Measurements from ENCODE around the gene ATG10.

DNA sequence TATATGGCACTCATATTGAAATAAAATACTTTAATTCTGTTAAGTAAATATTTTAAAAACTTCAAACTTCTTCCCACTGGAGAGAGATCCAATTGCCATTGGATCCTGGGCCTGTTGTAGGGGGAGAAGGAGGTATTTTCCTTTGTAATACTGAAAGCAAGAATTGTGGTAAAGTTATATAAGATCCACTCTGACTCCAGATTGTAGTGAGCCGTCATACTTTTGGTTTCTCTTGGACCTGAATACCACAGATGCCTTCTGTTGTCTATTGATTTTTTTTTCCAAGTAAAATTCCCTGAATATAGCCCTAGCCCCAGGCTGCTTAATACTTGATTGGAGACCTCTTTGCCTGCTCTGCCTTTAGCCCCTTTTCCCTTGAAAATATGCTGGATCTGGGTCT is 86.9 kb downstream of the ATG10 start:
- TF ChIP-seq, protein P1, sequence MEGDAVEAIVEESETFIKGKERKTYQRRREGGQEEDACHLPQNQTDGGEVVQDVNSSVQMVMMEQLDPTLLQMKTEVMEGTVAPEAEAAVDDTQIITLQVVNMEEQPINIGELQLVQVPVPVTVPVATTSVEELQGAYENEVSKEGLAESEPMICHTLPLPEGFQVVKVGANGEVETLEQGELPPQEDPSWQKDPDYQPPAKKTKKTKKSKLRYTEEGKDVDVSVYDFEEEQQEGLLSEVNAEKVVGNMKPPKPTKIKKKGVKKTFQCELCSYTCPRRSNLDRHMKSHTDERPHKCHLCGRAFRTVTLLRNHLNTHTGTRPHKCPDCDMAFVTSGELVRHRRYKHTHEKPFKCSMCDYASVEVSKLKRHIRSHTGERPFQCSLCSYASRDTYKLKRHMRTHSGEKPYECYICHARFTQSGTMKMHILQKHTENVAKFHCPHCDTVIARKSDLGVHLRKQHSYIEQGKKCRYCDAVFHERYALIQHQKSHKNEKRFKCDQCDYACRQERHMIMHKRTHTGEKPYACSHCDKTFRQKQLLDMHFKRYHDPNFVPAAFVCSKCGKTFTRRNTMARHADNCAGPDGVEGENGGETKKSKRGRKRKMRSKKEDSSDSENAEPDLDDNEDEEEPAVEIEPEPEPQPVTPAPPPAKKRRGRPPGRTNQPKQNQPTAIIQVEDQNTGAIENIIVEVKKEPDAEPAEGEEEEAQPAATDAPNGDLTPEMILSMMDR (conservative IDR thresholded peaks at IDR 0.05 in 1 of 2, IDR thresholded peaks at IDR 0.05 in 1 of 2; ENCODE audit: extremely low read depth in 1 of 2, insufficient read depth in 1 of 2, low read depth in 1 of 2, low read length in 2 of 2): no peak
- no peak for TF ChIP-seq EZH2 (IDR thresholded peaks at IDR 0.05; ENCODE audit: borderline replicate concordance, low read length)
